Prostate gland (tissue), 2 donors: Measurements from ENCODE around the gene VAC14.

Source experiments
- CTCF ChIP-seq, 4 experiments: fragments of 200-600 bp in 2 of 4; fragments of 450-650 bp in 2 of 4; sonication (generic) in 2 of 4; IDR thresholded peaks; 1 replicate in 3 of 4; 2 replicates in 1 of 4; pipeline ENCODE4 v1.5.1; 2016 to 2019; ENCODE audit warnings: antibody characterized with exemption in 4 of 4, mild to moderate bottlenecking in 2 of 4, moderate library complexity in 2 of 4
- POLR2A ChIP-seq: fragments of 450-650 bp; IDR thresholded peaks from one replicate; pipeline ENCODE4 v1.6.1; 2016; ENCODE audit warnings: antibody characterized with exemption, mild to moderate bottlenecking
- POLR2AphosphoS5 ChIP-seq: sonication (generic); formaldehyde crosslinking; IDR thresholded peaks from one replicate; pipeline ENCODE4 v1.6.1; 2017; ENCODE audit warnings: antibody characterized with exemption

DNA sequence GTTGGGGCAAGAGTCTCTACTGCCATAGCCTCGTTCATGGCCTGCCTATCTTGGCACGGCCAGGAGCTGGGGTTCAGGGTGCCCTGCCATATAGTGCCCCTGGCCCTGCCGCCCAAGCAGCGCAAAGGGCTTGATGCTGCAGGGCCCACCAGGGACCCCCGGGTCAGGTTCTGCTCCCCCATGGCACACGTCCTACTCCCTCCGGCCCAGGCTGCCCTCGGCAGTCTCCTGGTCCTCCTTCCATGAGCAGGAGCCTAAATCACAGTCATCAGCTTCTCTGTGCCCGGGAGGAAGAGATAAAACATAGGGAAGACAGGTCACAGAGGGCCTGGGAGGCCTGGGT, 59.2 kb downstream of the VAC14 start:
- TF ChIP-seq POLR2A, result no peak
- TF ChIP-seq CTCF (IDR thresholded peaks at IDR 0.05), result no peak
- TF ChIP-seq POLR2AphosphoS5, result no peak
